OCI-M2 (cell line): ENCODE results near the gene FBXO17.
"Not testable (repeated sequence)": the region's sequence is repeated elsewhere in the genome, so short reads cannot be mapped to it uniquely, and the experiment has no call there.

Experiments
- DNase-seq: peaks from one replicate; lab custom pipeline; 2025; ENCODE audit not compliant: unreplicated experiment; lab: John Stamatoyannopoulos, UW

The FBXO17 gene, protein sequence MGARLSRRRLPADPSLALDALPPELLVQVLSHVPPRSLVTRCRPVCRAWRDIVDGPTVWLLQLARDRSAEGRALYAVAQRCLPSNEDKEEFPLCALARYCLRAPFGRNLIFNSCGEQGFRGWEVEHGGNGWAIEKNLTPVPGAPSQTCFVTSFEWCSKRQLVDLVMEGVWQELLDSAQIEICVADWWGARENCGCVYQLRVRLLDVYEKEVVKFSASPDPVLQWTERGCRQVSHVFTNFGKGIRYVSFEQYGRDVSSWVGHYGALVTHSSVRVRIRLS

DNA sequence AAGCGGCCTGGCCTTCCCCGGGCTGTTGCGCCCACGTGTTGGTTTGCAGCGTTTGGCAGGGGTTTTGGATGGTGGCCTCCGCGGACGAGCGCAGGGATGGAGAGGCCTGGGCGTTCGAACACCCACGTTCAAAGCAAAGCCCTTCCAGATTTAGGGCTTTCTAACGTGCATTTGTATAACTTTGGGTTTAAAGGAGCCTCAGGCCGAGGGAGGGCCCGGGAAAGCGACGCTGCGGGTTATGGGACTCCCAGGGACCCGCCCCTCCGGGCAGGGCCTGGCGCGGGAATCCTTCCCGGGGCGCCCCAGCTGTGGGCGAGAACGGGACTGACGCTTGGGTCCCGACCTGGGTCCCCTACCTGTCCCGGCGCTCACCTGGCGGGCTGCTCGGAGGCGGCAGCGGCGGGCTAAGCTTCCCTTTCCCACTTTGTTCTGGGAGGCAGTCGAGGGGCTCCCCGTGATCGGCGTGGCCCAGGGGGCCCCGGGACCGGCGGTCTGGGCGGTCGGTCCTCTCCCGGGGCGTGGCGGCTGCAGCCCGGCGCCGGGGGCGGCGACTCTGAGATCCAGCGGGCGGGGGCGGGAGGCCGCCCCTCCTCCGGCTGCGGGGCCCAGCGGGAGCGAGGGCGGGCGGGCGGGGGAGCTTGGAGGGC, at the start of gene FBXO17:
FBXO17 (minus strand) TSS at position 529 of the 647 bp plus-strand sequence. CDS start 25,423 bp downstream, outside the sequence.
- DNase-seq: no peak

DNA sequence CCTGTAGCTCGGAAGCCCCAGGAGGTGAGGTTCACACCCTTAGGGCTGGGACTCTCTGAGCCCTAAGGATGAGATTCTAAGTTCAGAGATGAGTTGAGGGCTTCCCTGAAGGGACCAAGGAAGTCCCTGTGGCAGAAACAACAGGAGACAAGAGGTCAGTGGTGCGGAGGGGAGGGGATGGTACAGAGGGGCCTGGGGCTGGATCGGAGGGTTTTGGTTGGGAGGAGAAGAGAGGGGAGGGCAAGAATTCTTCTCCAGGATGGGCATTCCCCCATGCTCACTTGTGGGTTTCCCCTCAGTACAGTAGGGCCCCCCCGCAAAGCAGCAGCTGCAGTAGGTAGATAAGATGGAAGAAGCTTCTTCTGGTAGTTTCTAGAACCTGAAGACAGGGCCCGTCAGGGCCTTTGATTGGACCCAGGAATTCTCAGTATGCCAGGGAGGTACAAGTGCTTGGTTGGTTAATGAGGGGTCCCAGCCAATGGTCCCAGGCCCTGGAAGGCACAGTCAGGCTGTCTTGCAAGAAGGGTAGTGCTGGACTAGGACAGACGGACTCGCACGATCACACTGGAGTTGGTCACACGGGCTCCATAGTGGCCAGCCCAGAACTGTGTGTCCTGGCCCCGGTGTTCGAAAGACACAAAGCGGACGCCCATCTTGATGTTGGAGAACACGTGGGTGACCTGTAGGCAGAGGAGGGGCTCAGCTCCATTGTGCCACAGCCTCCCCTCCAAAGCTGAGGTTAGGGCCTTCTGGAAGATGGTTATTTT, 49.5 kb upstream of the FBXO17 start:
- DNase-seq: no peak

DNA sequence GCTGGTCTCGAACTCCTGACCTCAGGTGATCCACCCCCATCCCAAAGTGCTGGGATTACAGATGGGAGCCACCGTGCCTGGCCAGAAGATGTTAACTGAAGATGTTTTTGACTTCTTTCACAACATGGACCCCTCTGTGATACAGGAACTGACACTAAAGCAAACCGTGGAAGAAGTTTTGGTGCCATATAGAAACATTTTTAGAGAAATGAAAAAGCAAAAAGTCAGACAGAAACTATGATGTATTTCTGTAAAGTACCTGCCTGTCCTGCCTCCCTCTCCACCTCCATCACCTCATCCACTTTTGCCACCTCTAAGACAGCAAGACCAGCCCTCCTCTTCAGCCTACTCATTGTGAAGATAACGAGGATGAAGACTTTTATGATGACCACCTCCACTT, 45.5 kb upstream of the FBXO17 start:
- DNase-seq: no peak

DNA sequence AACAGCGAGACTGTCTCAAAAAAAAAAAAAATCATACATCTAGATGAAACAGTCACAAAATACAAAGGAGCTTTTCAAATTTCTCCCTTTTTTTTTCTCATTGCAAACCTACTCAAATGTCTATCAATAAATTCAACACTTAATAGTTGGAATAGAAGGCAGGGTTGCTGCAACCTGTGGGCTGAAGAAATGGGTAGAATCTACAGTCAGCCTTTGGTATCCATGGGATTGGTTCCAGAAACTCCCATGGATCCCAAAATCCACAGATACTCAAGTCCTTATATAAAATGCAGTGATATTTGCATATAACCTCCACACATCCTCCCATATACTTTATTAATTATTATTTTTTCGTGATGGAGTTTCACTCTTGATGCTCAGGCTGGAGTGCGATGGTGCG, 42.1 kb upstream of the FBXO17 start:
- DNase-seq: no peak

DNA sequence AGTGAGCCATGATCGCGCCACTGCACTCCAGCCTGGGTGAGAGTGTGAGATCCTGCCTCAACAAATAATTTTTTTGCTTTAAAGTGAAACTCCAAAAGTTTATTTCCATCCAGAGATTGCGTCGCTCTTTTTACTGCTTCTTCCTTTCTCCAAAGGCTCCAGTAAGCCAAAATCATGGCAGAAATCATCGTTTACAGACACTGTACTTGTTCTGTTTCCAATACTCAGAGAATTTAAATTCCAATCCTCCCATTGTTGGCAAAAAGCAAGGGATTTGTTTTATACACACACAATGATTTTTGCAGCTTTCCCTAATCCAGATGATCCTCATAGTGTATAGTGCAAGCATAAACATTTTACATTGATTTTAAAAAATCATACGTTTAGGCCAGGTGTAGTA, 41.5 kb upstream of the FBXO17 start:
- DNase-seq: no peak

DNA sequence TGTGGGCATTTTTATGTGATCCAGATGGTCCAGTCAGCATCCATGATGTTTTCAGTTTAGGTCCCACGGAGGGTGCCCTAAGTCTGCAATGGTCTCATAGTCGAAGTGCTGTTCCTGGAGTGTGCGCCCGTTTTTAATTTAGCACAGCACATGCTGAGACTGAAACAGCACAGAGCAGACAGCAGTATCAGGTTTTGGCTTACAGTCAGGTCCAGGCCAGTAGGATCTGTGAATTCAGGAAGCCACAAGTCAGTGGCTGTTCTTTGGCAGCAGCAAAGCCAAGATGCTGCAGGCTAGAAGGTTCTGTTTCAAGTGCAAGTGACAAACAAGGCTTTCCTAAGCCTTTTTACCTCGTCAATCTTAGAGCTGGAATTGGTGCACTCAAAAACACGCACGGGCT, 38.5 kb upstream of the FBXO17 start:
- DNase-seq: no peak

DNA sequence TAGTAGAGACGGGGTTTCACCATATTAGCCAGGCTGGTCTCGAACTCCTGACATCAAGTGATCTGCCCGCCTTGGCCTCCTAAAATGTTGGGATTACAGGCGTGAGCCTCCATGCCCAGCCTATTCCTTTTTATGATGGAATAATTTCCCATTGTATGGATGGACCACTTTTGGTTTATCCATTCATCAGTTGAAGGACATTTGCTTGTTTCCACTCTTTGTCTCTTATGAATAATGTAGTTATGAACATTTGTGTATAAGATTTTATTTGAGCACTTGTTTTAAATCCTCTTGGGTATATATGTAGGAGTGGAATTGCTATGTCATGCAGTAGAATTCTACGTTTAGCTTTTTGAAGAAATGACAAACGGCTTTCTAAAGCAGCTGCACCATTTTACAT, 33.5 kb upstream of the FBXO17 start:
- no peak for DNase-seq

DNA sequence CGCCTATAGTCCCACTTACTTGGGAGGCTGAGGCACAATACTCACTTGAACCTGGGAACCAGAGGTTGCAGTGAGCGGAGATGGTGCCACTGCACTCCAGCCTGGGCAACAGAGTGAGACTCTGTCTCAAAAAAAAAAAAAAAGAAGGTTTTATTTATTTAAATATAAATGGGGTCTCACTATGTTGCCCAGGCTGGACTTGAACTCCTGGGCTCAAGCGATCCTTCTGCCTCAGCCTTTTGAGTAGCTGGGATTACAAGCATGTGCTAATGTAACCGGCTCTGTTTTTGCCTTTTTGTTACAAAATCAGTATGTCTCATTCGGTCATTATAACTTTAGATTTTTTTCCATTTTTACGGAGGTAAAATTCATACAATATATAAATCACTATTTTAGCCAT, 32.6 kb upstream of the FBXO17 start:
- no peak for DNase-seq

DNA sequence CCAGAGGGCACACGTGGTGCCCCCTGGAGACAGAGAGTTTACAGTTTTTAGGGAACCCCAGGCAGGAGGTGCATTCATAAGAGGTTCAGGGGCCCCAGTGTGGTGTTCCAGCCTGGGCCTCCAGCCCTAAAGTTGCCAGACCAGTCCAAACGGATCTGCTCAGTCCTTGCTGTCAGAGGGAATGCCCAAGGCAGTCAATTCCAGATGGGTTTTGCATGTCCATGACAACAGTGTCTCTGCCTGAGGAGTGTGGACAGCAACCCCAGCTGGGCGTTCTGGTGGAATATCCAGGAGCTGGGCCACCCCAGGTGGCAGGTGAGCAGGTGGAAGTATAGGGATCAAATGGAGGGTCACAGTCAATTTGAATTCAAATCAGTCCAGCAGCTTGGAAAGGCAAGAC, 31.6 kb upstream of the FBXO17 start:
- DNase-seq: no peak

DNA sequence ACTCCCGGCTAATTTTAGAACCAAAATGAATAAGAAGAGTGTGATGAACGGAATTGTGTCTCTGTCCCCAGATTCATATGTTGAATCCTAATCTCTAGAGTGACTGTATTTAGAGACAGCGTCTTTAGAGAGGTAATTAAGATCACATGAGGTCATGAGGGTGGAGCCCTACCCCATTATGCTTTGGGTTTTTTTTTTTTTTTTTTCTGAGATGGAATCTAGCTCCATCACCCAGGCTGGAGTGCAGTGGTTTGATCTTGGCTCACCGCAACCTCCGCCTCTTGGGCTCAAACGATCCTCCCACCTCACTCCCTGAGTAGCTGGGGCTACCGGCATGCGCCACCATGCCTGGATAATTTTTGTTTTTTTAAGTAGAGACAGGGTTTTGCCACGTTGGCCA, 28.9 kb upstream of the FBXO17 start:
- no peak for DNase-seq

DNA sequence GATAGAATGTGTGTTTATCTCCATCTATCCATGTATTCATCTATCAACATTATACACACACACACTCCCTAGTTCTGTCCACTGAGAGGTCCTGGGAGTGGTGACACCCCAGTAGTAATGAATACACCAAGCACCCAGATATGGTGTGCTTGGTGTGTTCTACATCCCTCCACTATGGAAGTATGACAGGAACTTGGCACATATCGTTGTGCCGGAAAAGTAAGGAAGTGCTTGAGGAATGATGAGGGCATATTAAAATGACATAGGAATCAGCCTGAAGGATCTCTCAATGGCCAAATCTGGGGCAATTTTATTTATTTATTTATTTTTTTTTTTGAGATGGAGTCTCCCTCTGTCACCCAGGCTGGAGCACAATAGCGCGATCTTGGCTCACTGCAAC, 28.3 kb upstream of the FBXO17 start:
- DNase-seq: no peak

DNA sequence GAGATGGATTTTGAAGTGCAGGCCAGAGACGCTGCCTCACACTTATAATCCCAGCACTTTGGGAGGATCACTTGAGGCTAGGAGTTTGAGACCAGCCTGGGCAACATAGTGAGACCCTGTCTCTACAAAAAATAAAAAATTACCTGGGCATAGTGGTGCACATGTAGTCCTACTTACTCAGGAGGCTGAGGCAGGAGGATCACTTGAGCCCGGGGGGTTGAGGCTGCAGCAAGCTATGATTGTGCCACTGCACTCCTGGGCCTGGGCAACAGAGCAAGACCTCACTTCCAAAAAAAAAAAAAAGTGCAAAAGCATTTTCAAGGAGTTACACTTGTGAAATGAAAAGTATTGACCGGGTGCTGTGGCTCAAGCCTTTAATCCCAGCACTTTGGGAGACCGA, 27.6 kb upstream of the FBXO17 start:
- DNase-seq: no peak

DNA sequence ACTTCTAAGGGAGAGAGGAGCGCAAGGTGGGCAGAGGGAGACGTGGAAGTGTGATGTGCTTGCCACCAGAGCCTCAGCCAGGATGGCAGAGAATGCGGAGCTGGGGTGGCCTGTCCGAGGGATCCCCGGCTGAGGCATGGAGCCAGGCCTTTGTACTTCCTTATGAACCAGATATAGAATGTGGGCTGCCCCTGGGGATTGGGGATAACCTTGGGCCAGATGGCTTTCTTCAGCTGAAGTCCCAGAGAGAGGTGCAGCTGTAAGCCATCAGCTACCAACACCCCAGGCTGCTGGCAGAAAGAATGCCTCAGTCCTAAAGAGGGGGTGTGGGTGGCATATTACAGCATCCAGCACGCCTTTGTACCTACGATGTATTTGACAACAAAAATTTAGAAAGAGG, 25.5 kb upstream of the FBXO17 start:
- DNase-seq: no peak

DNA sequence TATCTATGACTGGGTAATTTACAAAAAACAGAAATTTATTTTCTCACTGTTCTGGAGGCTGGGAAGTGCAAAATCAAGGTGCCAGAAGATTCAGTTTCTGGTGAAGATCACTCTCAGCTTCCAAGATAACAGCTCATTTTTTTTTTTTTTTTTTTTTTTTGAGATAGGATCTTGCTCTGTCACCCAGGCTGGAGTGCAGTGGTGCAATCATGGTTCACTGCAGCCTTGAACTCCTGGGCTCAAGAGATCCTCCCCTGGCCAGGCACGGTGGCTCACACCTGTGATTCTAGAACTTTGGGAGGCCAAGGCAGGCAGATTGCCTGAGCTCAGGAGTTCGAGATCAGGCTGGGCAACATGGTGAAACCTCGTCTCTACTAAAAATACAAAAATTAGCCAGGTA, 22.0 kb upstream of the FBXO17 start:
- DNase-seq: not testable (repeated sequence)

DNA sequence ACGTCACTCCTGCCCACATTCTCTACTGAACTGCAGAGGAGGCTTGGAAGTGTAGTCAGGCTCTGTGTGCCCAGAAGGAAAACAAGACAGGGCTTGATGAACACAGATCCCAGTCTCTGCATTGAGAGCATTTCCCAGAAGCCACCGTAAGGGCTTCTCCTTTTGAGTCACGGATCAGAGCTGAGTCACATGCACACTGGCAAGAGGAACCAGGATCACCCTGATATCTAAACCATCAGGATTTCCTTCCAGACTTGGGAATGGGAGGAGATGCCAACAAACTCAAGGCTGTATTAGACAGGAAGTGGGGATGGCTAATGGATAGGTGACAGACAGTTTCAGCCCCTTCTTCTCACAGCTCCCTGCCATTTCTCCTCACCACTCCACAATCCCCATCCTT, 17.7 kb upstream of the FBXO17 start:
- no peak for DNase-seq

DNA sequence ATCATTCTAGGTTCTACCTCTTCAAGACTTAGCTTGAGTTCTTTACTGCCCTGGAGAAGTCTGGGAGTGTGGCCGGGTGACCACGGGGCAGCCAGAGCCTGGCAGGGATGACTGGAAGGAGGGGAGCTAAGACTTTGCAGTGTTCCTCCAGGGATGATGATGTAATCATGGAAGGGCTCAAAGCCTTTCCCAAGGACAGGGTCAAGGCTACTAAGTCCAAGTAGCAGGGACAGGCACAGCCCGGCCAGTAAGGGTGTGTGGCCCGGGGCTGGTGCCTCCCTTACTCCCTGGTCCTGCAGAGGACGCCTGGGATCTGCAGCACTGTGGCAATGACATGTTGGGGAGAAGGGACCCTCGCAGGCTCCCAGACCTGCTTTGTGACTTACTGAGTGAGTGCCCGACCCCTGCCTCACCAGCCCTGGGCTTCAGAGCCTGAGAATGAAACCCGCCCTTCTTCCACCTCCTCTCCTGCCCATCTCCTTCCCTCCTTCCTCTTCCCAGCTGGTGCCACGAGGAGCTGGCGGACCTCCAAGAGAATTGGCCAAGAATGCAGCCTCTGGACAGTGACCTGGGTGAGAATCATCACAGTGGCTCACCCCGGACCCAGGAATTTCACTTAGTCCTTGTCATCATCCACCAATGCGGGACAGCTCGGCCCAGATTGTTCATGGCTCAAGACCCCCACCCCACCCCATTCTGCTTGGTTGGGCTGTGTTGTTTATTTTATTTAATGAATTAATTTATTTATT, 15.6 kb upstream of the FBXO17 start:
- DNase-seq: no peak

DNA sequence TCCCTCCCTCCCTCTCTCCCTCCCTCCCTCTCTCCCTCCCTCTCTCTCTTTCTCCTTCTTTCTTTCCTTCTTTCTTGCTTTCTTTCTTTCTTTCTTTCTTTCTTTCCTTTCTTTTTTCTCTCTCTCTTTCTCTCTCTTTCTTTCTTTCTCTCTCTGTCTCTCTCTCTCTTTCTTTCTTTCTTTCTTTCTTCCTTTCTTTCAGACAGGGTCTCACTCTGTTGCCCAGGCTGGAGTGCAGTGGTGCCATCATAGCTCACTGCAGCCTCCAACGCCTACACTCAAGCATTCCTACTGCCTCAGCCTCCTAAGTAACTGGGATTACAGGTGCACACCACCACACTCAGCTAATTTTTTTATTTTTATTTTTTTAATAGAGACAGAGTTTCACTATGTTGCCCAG, 14.1 kb upstream of the FBXO17 start:
- DNase-seq: not testable (repeated sequence)

DNA sequence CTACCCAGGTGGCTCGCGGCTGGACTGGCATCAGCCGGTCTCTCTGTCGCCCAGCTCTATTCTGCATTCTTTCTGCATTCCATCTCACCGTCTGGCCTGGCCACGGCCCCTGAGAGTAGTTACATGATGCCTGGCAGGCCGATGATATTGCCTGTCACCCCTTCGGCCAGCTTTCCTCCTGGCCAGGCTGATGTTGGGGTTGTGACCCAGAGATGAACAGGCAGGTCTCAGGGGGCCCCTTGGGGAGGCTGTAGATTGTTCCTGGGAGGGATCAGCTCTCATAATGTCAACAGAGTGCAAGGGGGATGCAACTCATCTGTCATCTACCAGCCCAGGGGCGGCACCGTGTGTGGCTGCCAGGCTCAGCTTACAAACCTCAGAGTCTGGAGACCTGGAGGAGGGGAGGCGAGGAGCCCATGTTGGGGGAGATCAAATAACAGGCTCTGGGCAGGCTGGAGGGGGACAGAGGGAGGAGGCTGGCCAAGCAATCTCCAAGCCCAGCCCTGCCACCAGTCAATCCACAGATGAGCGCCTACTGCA, 13.6 kb upstream of the FBXO17 start:
- peak; percentile 82 for DNase-seq

DNA sequence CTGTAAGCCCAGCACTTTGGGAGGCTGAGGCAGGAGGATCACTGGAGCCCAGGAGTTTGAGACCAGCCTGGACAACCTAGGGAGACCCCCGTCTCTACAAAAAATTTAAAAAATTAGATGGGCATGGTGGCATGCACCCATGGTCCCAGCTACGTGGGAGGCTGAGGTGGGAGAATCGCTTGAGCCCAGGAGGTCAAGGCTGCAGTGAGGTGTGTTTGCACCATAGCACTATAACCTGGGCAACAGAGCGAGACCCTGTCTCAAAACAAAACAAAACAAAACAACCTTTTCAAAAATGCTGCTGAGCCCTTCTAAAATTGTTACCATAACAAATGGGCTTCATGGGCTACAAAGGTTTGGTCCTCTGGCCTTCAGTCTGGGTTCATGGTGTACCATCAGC, 13.1 kb upstream of the FBXO17 start:
- DNase-seq: not testable (repeated sequence)

DNA sequence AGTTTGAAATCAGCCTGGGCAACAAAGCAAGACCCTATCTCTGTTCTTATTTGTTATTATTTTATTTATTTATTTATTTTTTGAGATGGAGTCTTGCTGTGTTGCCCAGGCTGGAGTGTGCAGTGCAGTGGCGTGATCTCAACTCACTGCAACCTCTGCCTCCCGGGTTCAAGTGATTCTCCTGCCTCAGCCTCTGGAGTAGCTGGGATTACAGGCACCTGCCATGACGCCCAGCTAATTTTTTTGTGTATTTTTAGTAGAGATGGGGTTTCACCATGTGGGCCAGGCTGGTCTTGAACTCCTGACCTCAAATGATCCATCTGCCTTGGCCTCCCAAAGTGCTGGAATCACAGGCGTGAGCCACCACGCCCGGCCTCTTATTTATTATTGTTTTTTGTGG, 12.2 kb upstream of the FBXO17 start:
- not testable (repeated sequence) for DNase-seq

DNA sequence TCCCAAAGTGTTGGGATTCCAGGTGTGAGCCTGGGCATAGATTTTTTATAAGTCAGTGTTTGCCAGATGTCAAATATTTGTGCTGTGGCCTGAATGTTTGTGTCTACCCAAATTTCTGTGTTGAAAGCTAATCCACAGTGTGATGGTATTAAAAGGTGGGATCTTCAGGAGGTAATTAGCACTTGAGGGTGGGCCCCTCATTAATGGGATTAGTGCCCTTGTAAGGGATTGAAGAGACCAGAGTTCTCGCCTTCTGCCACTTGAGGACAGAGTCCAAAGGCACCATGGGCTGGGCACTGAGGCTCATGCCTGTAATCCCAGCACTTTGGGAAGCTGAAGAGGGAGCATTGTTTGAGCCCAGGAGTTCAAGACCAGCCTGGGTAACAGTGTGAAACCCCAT, 9.7 kb upstream of the FBXO17 start:
- DNase-seq: no peak
